ENCODE results near the gene GCN1.

GCN1 gene

DNA sequence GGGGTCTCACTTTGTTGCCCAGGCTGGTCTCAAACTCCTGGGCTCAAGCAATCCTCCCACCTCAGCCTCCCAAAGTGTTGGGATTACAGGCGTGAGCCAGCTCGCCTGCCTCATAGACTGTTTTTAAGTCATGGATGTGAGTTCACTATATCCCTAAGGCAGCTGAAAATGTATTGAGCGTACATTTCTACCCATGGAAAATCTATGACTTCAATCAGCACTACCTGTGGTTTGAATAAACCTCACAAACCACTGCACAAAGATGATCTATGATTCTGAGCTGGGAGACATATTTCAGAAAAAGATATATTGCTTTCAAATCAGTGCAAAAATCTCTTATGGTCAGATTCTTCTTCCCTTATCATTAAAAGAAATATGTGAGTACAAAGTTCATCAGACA, 22.5 kb downstream of the GCN1 start:
- DNase-seq = no peak

DNA sequence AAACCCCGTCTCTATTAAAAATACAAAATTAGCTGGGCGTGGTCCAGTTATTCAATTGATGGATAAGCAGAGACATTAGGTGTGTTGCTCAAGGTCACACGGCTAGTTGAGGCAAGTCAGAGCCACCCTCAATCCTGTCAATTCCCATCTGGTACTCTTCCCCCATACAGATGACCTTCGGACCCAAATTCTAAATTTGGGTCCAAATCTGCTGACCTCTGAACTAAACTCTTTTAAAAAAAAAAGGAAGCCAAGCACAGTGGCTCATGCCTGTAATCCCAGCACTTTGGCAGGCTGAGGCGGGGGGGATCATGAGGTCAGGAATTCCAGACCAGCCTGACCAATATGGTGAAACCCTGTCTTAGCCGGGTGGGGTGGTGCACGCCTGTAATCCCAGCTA, 23.9 kb downstream of the GCN1 start:
- no peak for DNase-seq

- no peak for DNase-seq
Observed at GRCh38 chr12:120169946-120170345, 24.6 kb downstream of the GCN1 start.

GRCh38 chr12:120168337-120168736, 26.2 kb downstream of the GCN1 start:
- DNase-seq = no peak

DNA sequence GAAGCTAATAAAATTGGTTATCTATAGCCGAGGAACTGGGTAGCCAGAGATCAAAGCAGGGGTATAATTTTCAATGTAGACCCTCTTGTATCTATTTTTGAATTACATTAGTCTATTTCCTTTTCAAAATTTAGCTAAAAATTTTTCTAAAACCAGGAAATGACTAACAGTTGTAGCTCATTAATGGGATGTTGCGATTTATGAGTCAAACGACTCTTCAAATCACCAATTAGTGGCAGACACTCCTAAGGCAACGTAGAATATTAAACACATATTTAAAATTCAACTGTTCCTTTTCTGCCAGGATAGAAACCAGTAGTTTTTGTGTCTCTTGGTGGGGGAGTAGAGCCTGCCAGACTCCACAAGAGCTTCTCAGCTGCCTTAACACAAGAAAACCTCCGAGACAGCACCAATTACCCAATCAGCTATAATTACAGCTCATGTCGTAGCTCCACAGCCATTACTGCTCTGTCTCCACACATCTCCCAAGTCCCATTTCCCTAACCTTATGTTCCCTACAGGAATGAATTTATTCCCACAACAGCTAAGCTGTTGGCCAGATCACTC, 26.9 kb downstream of the GCN1 start:
- no peak for DNase-seq

- DNase-seq = no peak
Observed at GRCh38 chr12:120164293-120164692, 30.2 kb downstream of the GCN1 start.

- no peak for DNase-seq
Observed at GRCh38 chr12:120162763-120163162, 31.8 kb downstream of the GCN1 start.

DNA sequence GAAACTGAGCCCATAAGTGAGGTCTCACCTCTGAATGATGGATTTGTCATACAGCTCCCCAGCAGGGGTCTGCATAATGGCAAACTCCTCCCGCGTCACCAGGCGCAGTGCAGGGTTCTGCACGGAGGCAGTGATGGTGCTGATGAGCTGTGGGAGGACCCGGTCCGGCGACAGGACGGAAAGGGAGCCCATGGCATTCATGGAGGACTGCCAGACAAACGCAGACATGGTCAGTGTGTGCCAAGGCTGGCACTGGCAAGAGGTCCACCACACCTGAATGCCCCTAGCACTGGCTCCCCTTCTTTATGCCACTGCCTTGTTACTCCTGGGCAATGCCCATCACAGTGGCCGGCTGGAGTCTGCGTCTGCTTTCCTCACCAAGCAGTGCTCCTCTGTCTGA, 32.7 kb downstream of the GCN1 start:
- DNase-seq = no peak

GRCh38 chr12:120159509-120160237, 34.8 kb downstream of the GCN1 start:
- no peak for DNase-seq

GRCh38 chr12:120158351-120158750, 36.2 kb downstream of the GCN1 start:
- no peak for DNase-seq

GRCh38 chr12:120157678-120158077, 36.8 kb downstream of the GCN1 start:
- DNase-seq = no peak

GRCh38 chr12:120156315-120157259, 37.9 kb downstream of the GCN1 start:
- no peak for DNase-seq

- DNase-seq = no peak
Observed at GRCh38 chr12:120155072-120155471, 39.4 kb downstream of the GCN1 start.

DNA sequence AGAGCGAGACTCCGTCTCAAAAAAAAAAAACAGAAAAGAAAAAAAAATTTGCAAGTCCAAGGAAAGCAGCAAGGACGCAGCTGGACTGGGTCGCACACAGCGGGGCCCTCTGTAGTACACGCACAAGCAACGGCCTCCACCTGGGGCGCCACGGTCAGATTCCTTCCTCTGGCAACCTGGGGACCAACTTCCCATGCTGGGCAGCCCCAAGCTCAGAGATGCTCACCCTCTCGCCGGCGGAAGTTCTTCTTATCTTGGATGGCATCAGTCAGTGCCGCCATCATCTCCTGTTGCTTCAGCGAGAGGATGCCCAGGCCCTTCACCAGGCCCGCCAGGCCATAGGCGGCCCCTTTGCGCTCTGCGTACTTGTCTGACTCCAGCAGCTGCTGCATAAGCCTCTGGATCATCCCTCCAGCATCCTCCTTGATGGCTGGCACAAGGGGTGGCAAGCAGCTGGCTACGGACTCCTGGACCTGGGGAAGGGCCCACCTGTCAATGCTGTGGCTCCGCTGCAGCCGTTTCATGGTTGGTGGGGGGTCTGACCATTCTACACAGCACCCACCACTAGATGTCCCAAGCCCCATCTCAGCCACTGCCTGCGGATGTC, 43.5 kb downstream of the GCN1 start:
- DNase-seq = no peak

GRCh38 chr12:120148011-120148410, 46.5 kb downstream of the GCN1 start:
- no peak for DNase-seq

DNA sequence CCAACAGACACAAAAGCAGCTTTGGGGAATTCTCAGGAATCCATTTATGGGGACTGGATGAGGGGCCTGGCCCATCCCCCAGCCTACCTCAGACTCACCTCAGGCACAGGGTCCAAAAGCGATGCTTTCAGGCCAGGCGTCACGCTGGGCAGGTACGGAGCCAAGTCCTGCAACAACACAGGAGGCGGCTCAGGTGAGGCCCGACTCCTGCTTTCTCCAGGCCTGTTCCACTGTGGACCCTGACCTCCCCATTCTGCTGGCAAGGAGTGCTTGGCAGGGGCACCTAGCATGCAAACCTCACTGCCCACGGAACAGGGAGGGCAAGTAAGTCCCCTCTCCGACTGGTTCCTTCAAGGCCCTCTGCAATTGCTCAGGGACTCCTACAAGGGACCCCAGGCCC, 49.4 kb downstream of the GCN1 start:
- DNase-seq = no peak

GRCh38 chr12:120144215-120144614, 50.3 kb downstream of the GCN1 start:
- DNase-seq = no peak

DNA sequence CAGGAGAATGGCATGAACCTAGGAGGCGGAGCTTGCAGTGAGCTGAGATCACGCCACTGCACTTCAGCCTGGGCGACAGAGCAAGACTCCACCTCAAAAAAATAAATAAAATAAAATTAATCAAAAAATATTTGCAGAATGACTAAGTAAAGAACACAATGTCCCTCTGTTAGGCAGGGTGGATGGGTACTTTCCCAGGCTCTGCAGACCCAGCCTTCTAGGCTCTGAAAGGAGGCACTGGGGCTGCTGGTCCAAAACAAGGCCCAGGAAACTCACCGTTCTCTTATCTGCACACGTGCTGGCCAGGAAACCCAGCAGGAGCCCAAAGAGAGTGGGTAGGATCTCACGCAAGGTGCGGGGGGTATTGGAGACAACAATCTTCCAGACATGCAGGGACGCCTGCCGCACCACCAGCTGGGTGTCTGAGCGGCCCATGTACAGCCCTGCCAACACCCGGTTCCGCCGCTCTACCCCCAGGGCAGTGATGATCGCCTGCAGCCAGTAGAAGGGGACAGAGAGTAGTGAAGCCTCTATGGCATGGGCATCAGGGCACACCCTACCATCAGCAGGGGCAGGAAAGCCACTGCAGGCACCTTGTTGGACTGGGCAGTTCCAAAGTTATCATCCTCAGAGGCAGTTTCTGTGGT, 52.2 kb downstream of the GCN1 start:
- DNase-seq = no peak

DNA sequence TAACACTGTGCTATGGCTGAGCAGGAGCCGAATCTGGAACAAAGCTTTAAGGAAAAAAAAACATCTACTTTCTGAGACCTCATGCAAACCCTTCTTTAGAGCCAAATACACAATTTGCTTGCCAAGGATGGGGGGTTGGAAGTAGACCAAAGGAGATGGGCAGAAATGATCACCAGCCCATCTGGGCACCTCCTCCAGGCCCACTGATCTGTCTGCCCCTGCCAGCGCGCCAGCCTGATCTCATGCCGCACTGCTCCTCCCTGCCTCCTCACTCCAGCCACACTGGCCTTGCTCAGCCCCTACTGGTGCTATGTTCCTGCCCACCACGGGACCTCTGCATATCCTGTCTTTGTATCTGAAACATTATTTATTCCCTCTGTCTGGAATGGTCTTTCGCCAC, 53.2 kb downstream of the GCN1 start:
- DNase-seq = no peak

- DNase-seq = no peak
Observed at GRCh38 chr12:120140603-120141002, 53.9 kb downstream of the GCN1 start.

DNA sequence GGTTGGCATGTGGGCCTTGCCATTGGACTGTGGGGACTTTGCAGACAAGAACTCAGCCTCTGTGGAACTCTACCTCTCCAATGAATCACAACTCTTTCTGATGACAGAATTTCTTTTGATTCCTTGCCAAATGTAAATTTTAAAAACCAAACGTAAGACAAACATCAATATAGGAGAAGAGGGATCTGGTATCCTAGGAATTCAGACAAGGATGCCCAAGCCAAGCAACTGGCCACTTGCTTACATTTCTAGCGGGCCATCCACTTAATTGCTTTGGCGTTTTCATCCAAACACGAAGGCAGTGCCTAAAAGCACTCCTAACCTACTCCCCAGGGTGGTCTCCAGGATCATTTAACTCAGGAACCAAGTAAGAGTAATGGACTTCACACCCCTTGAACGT, 54.6 kb downstream of the GCN1 start:
- DNase-seq = no peak

DNA sequence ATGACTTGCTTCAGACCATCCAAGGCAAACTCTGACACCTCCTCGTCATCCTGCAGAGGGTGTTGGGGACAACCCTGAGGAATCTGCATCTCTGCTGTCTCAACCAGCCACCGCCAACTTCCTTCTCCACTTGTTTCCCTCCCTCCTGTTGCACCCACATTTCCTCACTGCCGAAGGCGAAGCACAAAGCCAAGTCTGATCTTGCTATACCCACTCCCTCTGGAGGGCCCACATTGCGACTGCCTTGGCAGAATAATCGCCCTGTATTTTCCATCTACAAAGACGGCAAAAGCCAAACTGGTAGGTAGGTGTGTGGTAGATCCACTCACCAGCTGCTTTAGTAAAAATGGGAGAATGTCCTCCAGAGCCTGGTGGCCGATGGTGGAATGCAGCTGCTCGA, 56.1 kb downstream of the GCN1 start:
- DNase-seq = no peak

DNA sequence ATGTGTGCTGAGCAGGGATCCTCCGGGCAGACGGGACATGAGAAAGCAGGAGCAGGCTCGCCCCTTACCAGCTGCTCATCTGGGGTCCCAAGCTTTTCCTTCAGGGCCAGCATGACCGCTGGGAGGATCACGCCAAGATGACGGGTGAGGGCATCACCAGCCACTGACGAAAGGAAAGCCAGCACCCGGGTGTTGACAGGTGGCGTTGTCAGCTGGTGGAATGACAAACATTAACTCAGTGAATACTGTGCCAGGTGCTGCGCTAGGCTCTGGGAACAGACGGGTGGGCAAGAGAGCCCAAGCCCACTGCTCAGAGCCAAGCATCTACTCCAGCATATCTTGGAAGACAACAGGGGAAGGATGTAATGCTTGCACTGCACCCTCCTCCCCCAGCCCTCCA, 56.7 kb downstream of the GCN1 start:
- no peak for DNase-seq

All from activated naive CD4-positive, alpha-beta T cell treated with Interleukin-2 at 50 U/mL for 16 hours (primary cell).